HL-60 (cell line): Measurements from ENCODE around the gene GAR1.
"Not testable (repeated sequence)": the region's sequence is repeated elsewhere in the genome, so short reads cannot be mapped to it uniquely, and the experiment has no call there.

Experiments
- CTCF ChIP-seq: IDR thresholded peaks from one replicate; pipeline ENCODE4 v1.5.1; 2011; ENCODE audit warnings: low read length, control low read depth, inconsistent platforms; ENCODE audit not compliant: insufficient read depth
- GABPA ChIP-seq: IDR thresholded peaks from 2 replicates; pipeline ENCODE4 v1.6.1; 2012; ENCODE audit warnings: low read depth
- POLR2AphosphoS5 ChIP-seq: IDR thresholded peaks from 2 replicates; pipeline ENCODE4 v1.6.1; 2012; ENCODE audit warnings: low read depth

DNA sequence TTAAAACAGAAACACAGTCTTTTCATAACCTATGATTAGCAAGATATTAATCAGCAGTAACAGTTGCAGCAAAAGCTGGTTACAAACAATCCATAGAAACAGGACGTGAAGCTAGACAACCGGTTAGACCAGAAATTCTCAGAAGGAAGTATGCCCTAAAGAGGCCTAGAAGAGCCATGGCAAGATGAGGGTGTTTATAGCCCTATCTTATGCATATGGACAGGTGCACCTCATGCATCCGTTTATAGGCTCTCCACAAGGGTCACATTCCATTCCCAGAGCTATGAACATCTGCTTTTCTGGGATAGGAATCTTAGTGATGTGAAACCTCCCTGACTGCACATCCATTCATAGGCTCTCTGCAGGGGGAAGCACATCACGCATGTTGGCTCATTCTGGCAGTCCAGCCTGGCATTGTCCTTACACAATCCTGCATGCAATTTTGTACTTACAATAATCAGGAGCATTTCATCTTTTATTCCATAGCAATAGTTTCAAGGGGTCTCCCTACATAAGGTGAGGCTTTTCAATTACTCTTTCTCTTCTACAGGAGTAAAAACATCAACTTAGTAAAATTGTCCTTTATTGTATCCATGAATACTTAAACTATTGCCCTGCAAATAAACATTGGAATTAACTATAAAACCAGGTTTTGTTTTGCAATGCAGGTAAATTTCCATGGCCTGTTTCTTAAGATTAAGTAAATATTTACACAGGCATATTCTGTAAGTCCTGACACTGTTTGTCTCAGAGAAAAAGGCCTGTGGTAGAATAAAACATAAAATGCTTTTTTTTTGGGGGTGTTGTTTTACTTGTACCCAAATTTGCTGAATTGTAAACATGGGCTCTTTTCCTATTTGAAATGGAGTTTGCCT lies 44.1 kb downstream of the GAR1 start:
- TF ChIP-seq CTCF, POLR2AphosphoS5, GABPA: not testable (repeated sequence)
